ENCODE data around the gene DACH1.

Gene DACH1

DNA sequence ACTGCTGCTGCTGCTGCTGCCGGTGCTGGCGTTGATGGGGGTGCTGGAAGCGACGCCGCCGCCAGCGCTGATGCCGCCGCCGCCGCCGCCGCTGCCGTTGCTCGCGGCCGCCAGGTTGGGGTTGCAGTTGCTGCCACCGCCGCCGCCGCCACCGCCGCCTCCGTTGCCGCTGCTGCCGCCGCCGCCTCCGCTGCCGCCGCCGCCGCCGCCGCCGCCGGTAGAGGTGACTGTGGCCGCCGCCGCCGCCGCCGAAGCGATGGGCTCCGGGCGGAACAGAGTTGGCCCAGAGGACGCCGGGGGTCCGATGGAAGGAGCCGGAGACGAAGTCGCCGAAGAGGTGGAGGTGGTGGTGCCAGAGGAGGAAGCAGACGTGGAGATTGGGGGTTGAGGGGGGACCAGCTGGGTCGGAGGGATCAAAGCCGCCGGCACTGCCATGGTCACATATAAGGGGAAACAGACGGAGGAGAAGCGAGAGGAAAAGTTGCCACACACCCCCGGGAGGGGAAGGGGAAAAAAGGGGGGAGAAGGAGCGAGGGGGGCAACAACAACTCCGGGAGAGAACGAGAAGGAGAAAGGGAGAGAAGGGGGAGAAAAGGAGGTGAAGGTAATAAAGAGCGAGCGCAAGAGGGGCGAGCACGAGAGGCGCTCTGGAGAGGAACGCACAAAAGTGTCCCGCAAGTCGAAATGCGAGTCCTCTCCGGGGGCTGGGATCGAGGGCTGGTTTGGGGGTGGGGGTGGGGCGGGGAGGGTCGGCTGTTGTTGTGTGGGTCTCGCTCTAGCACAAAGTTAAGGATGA, 471 bp downstream of the DACH1 start:
- DNase-seq (ENCODE audit: low read depth, low spot score), result no peak

DNA sequence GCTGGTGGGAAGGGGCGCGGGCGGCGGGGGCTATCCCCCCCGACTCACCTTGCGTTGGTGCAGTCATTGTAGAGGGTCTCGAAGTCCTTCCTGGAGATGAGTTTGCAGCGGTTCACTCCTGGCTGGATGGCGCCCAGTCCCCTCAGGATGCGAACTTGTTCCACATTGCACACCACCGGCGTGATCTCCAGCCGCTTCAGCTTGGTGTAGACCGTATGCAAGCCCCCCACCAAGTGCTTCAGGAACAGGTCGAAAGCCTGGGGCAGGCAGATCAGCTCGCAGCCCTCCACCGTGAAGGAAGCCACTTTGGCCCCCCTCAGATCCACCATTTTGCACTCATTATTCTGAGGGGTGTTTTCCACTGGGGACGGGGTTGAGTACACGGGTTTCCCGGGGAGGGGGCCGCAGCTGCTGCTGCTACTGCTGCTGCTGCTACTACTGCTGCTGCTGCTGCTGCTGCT, 1.1 kb downstream of the DACH1 start:
- no peak for DNase-seq (ENCODE audit: low read depth, low spot score)
- Histone ChIP-seq H3K4me1 (ENCODE audit: control insufficient read depth, insufficient read depth, low read length) (no peaks in the 10 kb centered on the region), H3K9me3 (ENCODE audit: control insufficient read depth, insufficient read depth, low read length) (no peaks in the 10 kb centered on the region), H3K36me3 (ENCODE audit: control insufficient read depth, insufficient read depth, low read length) (no peaks in the 10 kb centered on the region), H3K4me3 (ENCODE audit: low read length) (peak overlapping the region; percentile 53; the same call in 1 of the 2 replicates), H3K27me3 (ENCODE audit: control insufficient read depth, insufficient read depth, low read length) (peaks cover 14% of the 10 kb centered on the region), H3K27ac (ENCODE audit: low read length) (no peak overlapping the region)
- WGBS (ENCODE audit: insufficient coverage, insufficient read length), result no CpG with 5 or more reads among the region's 21 CpGs

More for the DNA sequence above, 471 bp downstream of the DACH1 start:
- Histone ChIP-seq H3K36me3 (ENCODE audit: control insufficient read depth, insufficient read depth, low read length) (no peaks in the 10 kb centered on the region), H3K4me1 (ENCODE audit: control insufficient read depth, insufficient read depth, low read length) (no peaks in the 10 kb centered on the region), H3K27ac (ENCODE audit: low read length) (no peak overlapping the region), H3K4me3 (ENCODE audit: low read length) (peak overlapping the region; percentile 53; the same call in 1 of the 2 replicates), H3K9me3 (ENCODE audit: control insufficient read depth, insufficient read depth, low read length) (no peaks in the 10 kb centered on the region), H3K27me3 (ENCODE audit: control insufficient read depth, insufficient read depth, low read length) (peaks cover 14% of the 10 kb centered on the region)
- WGBS (ENCODE audit: insufficient coverage, insufficient read length), result no CpG with 5 or more reads among the region's 77 CpGs

DNA sequence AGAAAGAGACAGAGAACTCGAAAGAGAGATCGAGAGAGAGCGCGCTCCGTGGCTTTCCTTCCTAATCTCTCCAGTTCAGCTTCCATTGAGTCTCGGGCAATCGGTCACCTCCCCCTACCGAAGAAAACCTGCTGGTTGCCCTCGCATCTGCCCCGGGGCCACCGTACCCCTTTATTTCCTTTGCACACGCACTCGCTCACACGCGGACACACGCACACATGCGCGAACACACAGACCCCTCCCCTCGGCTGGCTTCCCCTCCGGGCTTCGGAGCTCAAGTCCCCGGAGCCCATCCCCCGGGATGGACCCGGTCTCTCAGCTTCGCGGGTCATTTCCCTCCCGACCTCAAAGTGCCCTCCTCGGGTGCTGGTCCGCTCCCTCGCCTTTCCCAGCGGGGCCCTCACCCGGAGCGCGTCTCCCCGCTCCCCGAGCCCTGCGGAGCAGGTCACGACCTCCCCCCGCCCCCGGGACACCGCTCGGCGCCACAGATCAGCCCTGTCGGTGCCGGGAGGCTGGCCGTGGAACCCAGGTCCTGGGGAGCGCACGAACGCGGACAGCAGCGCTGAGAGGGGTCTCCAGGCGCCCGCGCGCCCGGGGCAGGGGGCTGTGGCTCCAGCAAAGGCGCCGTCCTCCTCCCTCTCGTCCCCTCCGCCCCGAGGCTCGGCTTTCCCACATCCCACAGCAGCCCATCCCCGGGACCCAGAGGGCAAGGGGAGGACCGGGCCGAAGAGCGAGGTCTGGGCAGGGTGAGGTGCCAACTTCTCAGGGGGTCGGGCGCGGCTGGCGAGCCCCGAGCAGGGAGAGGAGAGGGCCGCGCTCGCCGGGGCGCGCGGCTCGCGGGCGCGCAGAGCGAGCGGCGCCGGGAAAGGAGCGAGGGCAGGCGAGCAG, 1.8 kb downstream of the DACH1 start:
- Histone ChIP-seq H3K9me3 (ENCODE audit: control insufficient read depth, insufficient read depth, low read length) (no peaks in the 10 kb centered on the region), H3K27ac (ENCODE audit: low read length) (no peak overlapping the region), H3K36me3 (ENCODE audit: control insufficient read depth, insufficient read depth, low read length) (no peaks in the 10 kb centered on the region), H3K27me3 (ENCODE audit: control insufficient read depth, insufficient read depth, low read length) (peaks cover 14% of the 10 kb centered on the region), H3K4me3 (ENCODE audit: low read length) (peak overlapping the region; percentile 53; the same call in 1 of the 2 replicates), H3K4me1 (ENCODE audit: control insufficient read depth, insufficient read depth, low read length) (no peaks in the 10 kb centered on the region)
- WGBS (ENCODE audit: insufficient coverage, insufficient read length), result no CpG with 5 or more reads among the region's 88 CpGs
- no peak for DNase-seq (ENCODE audit: low read depth, low spot score)

DNA sequence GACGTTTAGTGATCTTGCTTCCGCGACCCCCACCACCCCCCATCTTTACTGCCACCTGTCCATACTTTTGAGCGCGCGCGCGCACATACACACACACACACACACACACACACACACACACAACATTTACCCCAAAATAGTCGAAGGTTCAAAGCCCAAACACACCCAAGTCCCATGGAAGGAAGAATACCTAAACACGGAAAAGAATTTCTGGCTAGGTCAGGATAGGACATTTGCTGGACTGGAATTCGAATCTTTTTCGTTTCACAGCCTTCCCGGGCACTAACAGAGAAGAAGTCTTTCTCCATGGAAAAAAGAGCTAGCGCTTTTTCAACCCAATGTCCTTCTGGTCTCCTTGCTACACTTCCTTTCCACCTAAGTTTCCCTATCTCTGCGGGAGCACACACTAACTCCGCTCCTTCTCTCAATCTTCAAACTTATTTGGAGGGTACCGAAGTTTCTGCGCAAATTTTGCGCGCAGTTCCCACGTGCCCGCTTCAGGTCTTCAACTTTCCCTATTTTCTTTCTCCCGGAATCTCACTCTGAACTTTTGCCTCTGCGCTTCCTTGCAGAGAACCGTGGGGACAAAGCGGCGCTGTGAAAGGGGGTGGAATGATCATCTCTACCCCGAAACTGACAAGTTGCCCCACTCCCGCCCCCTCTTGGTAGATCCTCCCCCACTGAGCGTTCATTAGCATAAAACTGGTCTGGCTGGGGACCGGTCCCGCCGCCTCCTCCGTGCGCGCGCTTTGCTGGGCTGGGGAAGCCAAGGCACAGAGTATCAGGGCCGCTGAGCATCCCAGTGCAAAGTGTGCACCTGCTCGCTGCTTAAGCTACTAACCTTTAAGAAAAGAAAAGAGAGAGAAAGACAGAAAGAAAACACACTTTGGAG, 2.7 kb downstream of the DACH1 start:
- H3K9me3 ChIP-seq (ENCODE audit: control insufficient read depth, insufficient read depth, low read length), result no peaks in the 10 kb centered on the region
- H3K36me3 ChIP-seq (ENCODE audit: control insufficient read depth, insufficient read depth, low read length), result no peaks in the 10 kb centered on the region
- H3K4me3 ChIP-seq (ENCODE audit: low read length), result peak overlapping the region; percentile 53; the same call in 1 of the 2 replicates
- H3K27me3 ChIP-seq (ENCODE audit: control insufficient read depth, insufficient read depth, low read length), result peaks cover 14% of the 10 kb centered on the region
- H3K27ac ChIP-seq (ENCODE audit: low read length), result no peak overlapping the region
- H3K4me1 ChIP-seq (ENCODE audit: control insufficient read depth, insufficient read depth, low read length), result no peaks in the 10 kb centered on the region
- WGBS (ENCODE audit: insufficient coverage, insufficient read length), result no CpG with 5 or more reads among the region's 39 CpGs
- no peak for DNase-seq (ENCODE audit: low read depth, low spot score)

DNA sequence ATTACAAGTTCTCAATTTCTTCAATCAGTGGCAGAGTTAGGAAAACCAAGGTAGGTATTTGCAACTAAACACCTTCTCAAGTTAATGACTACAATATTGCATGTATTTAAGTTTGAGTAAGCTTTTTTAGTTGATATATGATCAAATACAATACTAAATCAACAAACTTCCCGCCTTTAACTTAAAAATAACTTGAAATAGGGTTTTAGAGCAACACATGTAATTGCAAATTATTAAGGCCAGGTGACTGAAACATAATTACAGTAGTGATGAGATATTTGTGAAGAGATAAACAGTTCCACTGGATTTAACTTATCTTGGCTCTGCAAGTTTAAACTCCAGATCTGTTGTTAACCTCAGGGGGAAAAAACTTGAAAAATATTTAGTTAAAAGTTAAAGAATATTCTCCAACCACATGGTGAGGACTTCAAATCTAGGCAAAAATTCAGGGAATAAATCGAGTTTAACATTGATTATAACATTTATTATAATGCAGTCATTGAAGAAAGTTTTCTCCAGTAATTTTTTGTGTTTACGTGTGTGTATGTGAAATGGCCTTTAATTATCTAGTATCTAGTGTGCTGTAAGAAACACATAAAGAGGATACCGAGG, 3.6 kb downstream of the DACH1 start:
- no peaks in the 10 kb centered on the region for H3K36me3 ChIP-seq (ENCODE audit: control insufficient read depth, insufficient read depth, low read length)
- no peak overlapping the region for H3K4me3 ChIP-seq (ENCODE audit: low read length)
- no peak overlapping the region for H3K27ac ChIP-seq (ENCODE audit: low read length)
- no peak for DNase-seq (ENCODE audit: low read depth, low spot score)
- no peaks in the 10 kb centered on the region for H3K4me1 ChIP-seq (ENCODE audit: control insufficient read depth, insufficient read depth, low read length)
- no CpG with 5 or more reads among the region's 4 CpGs for WGBS (ENCODE audit: insufficient coverage, insufficient read length)
- H3K27me3 ChIP-seq (ENCODE audit: control insufficient read depth, insufficient read depth, low read length), result peaks cover 14% of the 10 kb centered on the region
- H3K9me3 ChIP-seq (ENCODE audit: control insufficient read depth, insufficient read depth, low read length), result no peaks in the 10 kb centered on the region

DNA sequence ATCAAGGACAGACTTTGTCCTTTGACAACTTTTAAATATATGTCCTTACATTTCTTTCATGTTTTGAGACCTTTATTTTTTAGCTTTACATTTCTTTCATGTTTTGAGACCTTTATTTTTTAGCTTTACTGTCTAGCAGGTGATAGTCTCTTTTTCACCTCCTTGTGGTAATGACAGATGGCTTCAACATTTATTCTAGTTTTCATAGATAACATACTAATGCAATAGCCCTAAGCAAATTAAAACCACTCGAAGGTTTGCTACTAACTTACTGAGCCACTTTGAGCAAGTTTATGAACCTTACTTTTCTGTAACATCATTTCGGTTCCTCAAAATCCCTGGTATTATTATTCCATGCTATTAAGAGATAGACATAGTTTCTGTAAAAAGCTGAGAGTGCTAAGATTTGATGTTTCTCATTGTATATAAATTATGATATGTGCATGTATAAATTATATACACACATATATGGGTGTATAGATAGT, 4.5 kb downstream of the DACH1 start:
- no CpG with 5 or more reads among the region's 2 CpGs for WGBS (ENCODE audit: insufficient coverage, insufficient read length)
- no peak overlapping the region for H3K4me3 ChIP-seq (ENCODE audit: low read length)
- no peak for DNase-seq (ENCODE audit: low read depth, low spot score)
- H3K4me1 ChIP-seq (ENCODE audit: control insufficient read depth, insufficient read depth, low read length), result no peaks in the 10 kb centered on the region
- H3K27ac ChIP-seq (ENCODE audit: low read length), result no peak overlapping the region
- H3K36me3 ChIP-seq (ENCODE audit: control insufficient read depth, insufficient read depth, low read length), result no peaks in the 10 kb centered on the region
- peaks cover 13% of the 10 kb centered on the region for H3K27me3 ChIP-seq (ENCODE audit: control insufficient read depth, insufficient read depth, low read length)
- H3K9me3 ChIP-seq (ENCODE audit: control insufficient read depth, insufficient read depth, low read length), result no peaks in the 10 kb centered on the region

DNA sequence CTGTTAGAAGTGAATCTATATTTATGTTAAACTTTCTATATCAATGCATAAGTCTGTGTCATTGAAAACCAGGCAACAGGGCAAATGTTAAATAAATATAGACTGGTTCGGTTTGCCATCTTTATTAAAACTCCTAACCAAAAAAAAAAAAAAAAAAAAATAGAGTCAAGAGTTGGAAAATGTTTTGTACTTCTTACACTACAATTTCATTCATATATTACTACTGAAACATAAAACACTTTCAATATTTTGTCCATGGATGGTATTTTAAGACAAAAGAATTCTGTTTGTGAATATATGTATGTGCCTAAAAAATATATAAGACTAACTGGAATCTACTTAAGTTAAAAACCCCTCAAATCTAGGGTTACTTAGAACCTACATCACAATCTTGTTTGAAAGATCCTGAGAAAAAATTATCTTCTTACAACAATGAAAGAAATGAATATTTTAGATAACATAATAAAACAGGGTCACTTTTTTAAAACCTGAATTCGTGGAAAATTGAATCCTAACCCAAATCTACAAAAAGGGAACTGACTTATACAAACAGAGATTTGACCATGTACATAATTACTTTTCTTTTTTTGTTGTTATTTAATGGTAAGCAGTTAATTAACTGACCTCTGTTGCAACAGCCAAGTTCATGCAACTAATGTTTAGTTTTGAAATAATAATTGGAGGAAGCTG, 5.1 kb downstream of the DACH1 start:
- no peaks in the 10 kb centered on the region for H3K4me1 ChIP-seq (ENCODE audit: control insufficient read depth, insufficient read depth, low read length)
- no peak overlapping the region for H3K4me3 ChIP-seq (ENCODE audit: low read length)
- DNase-seq (ENCODE audit: low read depth, low spot score), result no peak
- peaks cover 10% of the 10 kb centered on the region for H3K27me3 ChIP-seq (ENCODE audit: control insufficient read depth, insufficient read depth, low read length)
- H3K36me3 ChIP-seq (ENCODE audit: control insufficient read depth, insufficient read depth, low read length), result no peaks in the 10 kb centered on the region
- no CpG with 5 or more reads among the region's 2 CpGs for WGBS (ENCODE audit: insufficient coverage, insufficient read length)
- no peaks in the 10 kb centered on the region for H3K9me3 ChIP-seq (ENCODE audit: control insufficient read depth, insufficient read depth, low read length)
- no peak overlapping the region for H3K27ac ChIP-seq (ENCODE audit: low read length)

DNA sequence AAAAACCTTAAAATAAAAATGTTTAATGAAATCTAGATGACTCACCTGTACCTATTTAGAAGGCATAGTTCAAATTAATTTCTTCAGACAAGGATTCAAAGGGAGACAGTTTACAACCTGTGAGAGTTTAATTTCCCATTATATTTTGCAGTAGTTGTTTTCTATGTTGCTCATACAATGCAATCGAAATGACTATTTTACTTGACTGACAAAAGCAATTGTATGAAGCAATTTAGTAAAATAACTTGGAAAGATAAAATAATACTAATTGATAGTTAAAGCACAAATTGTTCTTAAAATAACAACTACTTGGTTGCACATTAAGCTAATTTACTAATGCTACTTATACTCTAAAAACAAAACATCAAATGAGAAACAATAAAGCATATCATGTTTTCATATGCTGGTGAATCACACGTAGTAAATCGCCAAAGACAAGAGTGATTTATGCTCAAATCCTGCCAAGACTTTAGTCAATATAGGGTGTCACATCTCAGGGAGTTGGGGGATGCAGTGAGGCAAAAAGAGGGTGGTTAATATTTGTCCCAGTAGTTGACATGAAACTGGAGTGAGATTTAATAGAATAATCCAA, 6.4 kb downstream of the DACH1 start:
- Histone ChIP-seq H3K36me3 (ENCODE audit: control insufficient read depth, insufficient read depth, low read length) (no peaks in the 10 kb centered on the region), H3K27me3 (ENCODE audit: control insufficient read depth, insufficient read depth, low read length) (peaks cover 3% of the 10 kb centered on the region; the same call in 1 of the 2 replicates), H3K27ac (ENCODE audit: low read length) (no peak overlapping the region), H3K4me1 (ENCODE audit: control insufficient read depth, insufficient read depth, low read length) (no peaks in the 10 kb centered on the region), H3K9me3 (ENCODE audit: control insufficient read depth, insufficient read depth, low read length) (no peaks in the 10 kb centered on the region), H3K4me3 (ENCODE audit: low read length) (no peak overlapping the region)
- WGBS (ENCODE audit: insufficient coverage, insufficient read length), result no CpG with 5 or more reads among the region's 3 CpGs
- DNase-seq (ENCODE audit: low read depth, low spot score), result no peak

DNA sequence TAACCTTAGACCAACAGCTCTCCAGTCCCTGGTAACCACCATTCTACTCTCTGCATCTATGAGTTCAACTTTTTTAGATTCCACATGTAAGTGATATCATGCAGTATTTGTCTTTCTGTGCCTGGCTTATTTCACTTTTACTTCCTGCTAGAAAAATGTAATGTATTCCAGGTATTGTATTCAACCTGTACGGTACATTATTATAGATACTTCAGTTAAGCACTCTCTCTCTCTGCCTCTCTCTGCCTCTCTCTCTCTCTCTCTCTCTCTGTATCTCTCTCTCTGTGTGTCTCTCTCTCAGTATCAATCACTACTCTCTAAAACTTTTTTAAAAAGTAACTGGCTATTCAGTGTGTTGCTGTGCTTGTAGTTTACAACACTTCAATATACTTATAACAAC, 8.4 kb downstream of the DACH1 start:
- Histone ChIP-seq H3K27me3 (ENCODE audit: control insufficient read depth, insufficient read depth, low read length) (no peaks in the 10 kb centered on the region), H3K4me1 (ENCODE audit: control insufficient read depth, insufficient read depth, low read length) (no peaks in the 10 kb centered on the region), H3K9me3 (ENCODE audit: control insufficient read depth, insufficient read depth, low read length) (no peaks in the 10 kb centered on the region), H3K36me3 (ENCODE audit: control insufficient read depth, insufficient read depth, low read length) (no peaks in the 10 kb centered on the region), H3K4me3 (ENCODE audit: low read length) (no peak overlapping the region), H3K27ac (ENCODE audit: low read length) (no peak overlapping the region)
- no peak for DNase-seq (ENCODE audit: low read depth, low spot score)
- WGBS (ENCODE audit: insufficient coverage, insufficient read length), result no CpG with 5 or more reads among the region's 1 CpG
